Muscle of back (tissue), 11 donors: Measurements from ENCODE around the gene GKN1. TPM values are rescaled to one million over a fixed set of nuclear protein-coding genes. Genes with fewer than 3 reads are reported as not detected.

Experiments used
- DNase-seq, 3 donors: peaks; one replicate each; pipeline versions ENCODE4 v3.0.0 to v3.0.0-alpha.2; 2013
- polyA plus RNA-seq, 10 donors: library from polyadenylated mRNA; unstranded; fragments of 120-200 nt; gene quantifications; one replicate each; pipeline ENCODE4 v1.2.1, GENCODE V29; 2013; ENCODE audit not compliant: insufficient read length in 10 of 10

GKN1 gene
- polyA plus RNA-seq, 10 donors = 0.19 to 0.68 (median 0.27) TPM; not detected in 4

DNA sequence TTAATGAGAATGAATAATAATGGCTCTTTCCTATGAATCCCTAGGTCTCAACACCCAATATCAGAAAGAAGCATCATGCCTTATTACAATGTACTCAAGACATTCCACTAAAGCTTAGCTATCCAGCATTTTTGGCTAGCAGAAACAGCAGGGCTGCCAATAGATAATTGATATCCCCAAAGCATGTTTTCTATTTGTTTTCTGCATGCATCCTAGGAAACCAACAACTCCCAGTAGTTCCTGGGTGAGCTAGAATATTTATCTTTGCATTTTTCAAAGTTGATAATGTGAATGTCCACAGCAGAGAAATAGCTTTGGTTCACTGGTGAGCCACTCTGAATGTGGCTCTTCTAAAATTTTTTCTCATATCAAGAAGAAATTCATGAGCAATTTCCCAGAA is 32.7 kb downstream of the GKN1 start:
- peak in 2 of 3 donors; percentile 83 to 93 for DNase-seq

GRCh38 chr2:69007603-69008002 is 33.2 kb downstream of the GKN1 start:
- no peak for DNase-seq

GRCh38 chr2:69010437-69011194 is 36.2 kb downstream of the GKN1 start:
- DNase-seq = no peak

DNA sequence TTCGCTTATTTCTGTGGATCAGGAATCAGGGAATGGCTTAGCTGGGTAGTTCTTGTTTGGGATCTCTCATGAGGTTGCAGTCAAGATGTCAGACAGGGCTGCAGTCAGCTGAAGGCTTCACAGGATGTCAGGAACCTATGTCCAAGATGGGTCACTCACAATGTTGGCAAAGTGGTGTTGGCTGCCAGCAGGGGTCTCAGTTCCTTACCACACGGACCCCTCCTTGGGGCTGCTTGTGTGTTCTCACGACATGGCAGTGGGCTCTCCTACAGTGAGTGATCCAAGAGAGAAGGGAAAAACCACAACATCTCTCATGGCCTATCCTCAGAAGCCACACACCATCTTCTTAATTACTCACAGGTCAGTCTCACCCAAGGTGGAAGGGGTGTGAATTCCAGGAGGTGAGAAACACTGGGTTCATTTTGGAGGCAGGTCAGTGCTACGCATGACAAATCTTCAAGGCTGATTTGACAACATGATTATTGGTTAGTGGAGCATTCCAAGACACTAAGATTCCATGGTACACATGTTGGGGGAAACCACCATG is 37.2 kb downstream of the GKN1 start:
- no peak for DNase-seq

- DNase-seq = peak; percentile 80 to 95 (median 90)
Measured at GRCh38 chr2:69012310-69013141, 38.1 kb downstream of the GKN1 start.

DNA sequence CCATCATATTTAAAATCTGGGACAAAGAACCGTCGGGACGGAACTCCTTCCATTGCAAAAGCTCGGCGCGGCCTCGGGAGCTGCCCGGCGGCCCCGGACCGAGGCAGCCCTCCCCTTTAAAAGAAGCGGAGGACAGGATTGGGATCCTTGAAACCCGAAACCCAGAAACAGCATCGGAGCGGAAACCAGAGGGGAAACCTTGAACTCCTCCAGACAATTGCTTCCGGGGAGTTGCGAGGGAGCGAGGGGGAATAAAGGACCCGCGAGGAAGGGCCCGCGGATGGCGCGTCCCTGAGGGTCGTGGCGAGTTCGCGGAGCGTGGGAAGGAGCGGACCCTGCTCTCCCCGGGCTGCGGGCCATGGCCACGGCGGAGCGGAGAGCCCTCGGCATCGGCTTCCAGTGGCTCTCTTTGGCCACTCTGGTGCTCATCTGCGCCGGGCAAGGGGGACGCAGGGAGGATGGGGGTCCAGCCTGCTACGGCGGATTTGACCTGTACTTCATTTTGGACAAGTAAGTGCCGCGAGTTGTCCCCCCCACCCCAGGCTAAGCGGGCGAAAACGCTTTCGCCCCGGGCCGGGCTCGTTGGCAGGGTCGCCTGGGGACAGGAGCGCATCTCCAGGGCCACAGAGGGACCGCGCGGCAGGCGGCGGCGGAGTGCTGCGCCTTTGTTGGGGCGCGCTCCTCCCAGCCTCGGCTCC is 38.9 kb downstream of the GKN1 start, which contains the start of gene ANTXR1:
ANTXR1 (plus strand) TSS at position 38 of the 698 bp plus-strand sequence; CDS start at position 359, 321 bp downstream.
- peak; percentile 82 to 96 (median 84) for DNase-seq

DNA sequence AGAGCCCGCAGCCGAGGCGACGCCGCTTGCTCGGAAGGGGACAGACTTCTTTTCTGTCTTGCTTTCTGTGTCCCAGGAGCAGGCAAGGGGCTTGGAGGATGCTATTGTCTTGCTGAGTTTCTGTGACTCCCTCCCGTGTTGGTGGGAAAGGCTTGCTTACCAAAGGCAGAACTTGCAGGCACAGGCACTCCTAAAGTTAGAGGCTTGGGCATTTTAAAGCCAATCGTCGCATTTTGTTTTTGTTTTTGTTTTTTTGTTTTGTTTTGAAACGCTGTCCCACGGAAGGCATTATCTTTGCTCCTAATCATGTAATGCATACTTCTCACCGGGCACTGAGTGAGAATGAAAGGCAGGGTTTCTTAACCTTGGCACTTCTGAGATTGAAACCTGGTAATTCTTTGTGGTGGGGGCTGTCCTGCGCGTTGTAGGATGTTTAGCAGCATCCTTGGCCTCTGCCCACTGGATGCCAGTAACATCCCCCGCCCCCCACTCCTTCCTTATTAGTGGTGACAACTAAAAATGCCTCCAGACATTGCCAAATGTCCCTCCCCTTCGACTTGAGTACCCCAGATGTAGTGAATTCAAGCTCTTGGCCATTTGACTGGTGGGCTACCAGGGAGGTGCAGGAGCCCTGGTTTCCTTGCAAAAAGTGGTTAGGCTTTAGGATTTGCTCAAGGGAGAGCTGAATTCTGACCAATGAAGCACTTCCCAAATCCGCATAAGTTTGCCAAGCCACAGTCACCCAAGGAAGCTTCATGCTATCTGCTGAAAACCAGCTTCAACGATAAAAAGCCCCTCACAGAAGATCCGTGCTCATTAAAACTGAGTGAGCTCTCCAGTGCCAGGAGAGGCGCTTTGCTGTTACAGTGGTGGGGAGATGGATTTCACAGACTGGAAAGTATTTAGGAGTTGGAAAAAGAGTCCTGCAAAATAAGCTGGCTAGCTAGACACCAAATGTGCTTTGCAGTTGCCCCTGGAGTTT is 39.7 kb downstream of the GKN1 start:
- peak; percentile 60 to 91 (median 79) for DNase-seq

- peak; percentile 66 to 79 (median 67) for DNase-seq
Measured at GRCh38 chr2:69017080-69017479, 42.6 kb downstream of the GKN1 start.

DNA sequence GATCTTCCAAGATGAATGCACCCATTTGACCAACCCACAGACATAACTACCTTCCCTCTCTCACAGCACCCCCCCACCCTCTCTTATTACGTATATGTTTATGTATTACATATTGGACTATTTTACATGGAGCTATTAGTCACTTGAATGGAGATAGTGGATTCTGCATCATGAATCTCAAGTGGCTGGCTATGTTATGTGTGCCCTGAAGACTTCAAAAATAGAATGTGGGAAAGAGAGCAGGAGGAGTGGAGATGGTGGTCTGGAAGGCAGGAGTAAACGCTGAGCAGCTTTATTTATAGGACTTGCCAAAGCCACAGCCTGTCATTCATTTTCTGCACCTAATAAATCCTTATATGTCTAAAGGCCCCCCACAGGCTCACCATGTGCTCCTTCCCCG is 43.4 kb downstream of the GKN1 start:
- DNase-seq = no peak

DNA sequence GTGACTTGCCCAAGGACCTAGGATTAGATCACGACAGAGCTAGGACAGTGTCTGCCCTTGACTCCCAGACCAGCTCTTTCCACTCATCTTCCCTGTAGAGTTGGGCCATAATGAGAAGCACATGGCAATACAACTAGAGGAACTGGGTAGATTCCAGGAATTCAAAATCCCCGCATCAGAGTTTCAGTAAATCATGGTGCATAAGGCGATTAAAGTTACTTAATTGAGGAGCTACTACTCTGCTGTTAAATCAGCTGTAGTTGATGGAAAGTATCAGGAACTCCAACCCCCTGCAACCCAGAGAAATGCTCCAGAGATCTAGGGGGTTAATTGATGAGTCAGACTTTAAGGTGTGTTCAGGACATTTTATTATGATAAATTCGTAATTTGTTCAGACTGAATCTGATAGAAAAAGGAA is 44.3 kb downstream of the GKN1 start:
- DNase-seq = peak in 1 of 3 donors; percentile 33

GRCh38 chr2:69020496-69021426 is 46.3 kb downstream of the GKN1 start:
- peak in 1 of 3 donors; percentile 43 for DNase-seq

DNA sequence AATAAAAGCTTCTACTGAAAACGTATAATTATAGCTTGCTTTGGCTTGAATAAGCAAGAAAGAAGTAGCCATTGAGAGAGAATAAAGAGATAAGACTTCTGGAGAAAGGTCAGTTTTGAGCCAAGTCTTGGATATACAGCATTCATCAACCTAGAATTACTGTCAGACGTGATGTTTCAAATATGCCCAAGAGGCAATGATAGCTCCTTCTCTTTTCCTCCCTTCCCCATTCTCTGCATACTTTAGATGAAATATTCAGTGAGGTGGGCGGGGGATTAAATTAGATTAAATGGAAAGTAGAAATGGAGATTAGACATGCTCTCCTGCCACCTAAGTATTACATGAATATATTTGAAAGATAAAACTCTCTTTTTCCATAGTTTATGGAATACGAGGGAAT is 47.3 kb downstream of the GKN1 start:
- DNase-seq = no peak

GRCh38 chr2:69022548-69022947 is 48.1 kb downstream of the GKN1 start:
- DNase-seq = no peak

DNA sequence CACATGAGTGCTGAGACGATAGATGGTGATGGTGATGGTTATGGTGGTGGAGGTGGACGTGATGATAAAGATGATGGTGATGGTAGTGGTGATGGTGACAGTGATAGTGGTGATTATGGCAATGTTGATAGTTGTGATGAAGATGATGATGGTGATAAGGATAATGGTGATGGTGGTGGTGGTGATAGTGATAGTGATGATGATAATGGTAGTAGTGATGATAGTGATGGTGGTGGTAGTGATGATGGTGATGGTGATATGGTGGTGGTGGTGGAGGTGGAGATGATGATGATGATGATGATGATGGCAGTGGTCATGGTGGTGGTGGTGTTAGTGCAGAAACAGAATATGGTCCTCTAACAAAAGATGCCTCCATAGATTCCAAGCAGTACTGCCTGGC is 48.8 kb downstream of the GKN1 start:
- no peak for DNase-seq

DNA sequence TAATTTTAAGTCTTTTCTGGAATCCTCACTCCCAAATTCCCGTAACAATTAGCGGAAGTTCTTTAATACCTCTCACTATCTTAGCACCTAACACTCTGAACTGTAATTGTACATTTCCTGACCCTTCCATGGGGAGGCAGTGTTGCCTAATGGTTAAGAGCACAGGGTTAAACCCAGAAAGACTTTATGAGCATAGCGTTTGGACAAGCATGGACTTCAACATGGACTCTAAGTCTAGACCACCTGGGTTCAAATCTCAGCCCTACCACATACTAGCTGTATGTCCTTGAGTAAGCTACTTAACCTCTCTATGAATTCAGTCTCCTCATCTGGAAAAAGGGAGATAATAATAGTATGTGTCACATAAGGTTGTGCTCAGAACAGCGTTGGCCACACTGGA is 51.6 kb downstream of the GKN1 start:
- no peak for DNase-seq

GRCh38 chr2:69026691-69027459 is 52.4 kb downstream of the GKN1 start:
- DNase-seq = no peak
